GM18507 (cell line): ENCODE measurements around the gene CLEC11A.

Source experiments
- DNase-seq: peaks from one replicate; pipeline ENCODE4 v3.0.0; 2011; ENCODE audit warnings: low read depth; ENCODE audit not compliant: insufficient read length; ENCODE audit errors: extremely low spot score
- FAIRE-seq: peaks from 2 replicates; lab custom pipeline; 2011; peaks lifted over from hg19 to GRCh38; lab: Jason Lieb, UNC

The CLEC11A gene

DNA sequence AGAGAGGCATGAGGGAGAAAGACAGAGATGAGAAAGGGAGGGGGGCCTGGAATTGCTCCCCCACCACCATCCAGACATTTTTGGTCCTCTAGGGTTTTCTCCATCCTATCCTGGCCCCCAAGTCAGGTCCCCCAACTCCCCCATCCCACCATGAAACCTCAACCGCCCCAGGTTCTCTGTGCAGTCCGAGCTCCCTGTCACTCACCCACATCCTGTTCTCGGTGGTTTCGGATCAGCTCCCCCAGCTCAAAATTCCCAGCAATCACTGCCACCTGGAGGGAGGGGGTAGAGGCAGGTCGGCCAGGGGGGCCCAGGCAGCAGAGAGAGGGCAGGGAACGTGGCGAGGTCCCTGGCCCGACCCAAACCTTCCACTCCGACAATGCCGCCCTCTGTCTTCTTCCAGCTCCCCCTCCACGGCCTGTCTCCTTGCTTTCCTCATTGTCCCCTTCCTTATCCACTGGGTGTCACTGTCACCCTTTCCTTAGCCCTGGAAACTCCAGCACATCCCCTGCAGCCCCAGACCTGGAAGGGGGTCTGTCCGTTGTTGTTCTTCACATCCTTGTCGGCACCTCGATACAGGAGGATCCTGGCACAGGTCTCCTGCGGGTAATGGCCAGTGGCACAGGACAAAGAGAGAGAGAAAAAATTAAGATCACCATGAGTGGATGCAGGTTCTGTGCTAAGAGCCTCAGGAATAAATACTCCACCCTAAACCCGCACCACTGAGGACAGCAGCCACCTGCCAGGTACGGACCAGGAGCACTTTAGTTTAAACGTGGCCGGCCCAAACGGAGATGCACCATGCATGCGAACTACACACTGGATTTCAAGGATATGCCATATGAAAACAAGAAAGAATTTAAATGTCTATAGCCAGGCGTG, 19.0 kb upstream of the CLEC11A start:
- FAIRE-seq (no peak), DNase-seq (no peak)

- FAIRE-seq (peak; percentile 87), DNase-seq (peak; percentile 54)
Measured at GRCh38 chr19:50705422-50706019, 17.6 kb upstream of the CLEC11A start.

DNA sequence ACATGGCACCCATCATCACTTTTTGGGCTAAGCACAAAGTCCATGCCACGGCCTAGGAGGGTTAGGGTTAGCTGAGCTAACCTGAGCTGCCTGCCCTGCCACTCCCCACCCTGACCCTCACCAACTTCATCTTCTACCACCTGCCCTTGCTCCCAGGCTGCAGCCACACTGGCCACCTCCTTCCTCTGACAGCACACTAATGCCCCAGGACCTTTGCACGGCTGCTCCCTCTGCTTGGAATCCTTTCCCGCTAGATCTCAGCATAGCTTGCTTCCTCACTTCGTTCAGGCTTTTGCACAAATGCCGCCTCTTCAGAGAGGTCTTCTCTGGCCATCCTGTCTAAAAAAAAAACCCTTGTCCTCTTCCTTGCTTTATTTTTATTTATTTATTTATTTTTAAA, 16.8 kb upstream of the CLEC11A start:
- DNase-seq = no peak
- FAIRE-seq = no peak

DNA sequence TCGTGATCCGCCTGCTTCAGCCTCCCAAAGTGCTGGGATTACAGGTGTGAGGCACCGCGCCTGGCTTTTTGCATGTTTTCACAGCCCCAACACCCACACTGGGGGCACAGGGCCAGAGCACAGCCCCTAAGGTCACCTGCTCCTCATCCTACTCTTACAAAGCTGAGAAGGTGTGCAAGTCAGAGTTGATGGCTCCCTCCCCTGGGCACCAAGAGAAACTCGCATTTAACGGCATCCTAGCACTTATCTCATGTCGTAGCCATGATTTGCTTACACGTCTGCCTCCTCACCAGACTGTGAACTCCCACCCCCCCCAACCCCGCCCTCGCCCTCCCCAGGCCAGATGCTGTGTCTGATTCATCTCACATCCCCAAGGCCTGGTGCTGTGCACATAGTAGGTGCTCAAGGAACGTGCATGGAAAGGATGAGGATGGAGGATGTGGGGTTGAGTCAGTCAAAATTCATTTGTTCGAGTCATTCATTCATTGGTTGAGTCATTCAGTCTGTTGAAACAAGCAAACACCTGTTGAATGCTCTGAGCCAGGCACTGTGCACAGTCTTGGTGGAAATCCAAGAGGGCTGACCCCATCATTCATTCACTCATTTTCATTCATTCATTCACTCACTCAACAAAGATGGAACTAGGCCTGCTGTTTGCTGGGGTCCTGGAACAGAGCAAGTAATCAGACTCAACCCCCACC, 14.8 kb upstream of the CLEC11A start:
- DNase-seq (no peak), FAIRE-seq (no peak)

GRCh38 chr19:50710094-50710493, 13.1 kb upstream of the CLEC11A start:
- DNase-seq (no peak), FAIRE-seq (no peak)

GRCh38 chr19:50710612-50711011, 12.6 kb upstream of the CLEC11A start:
- no peak for DNase-seq
- FAIRE-seq = no peak

GRCh38 chr19:50711196-50711595, 12.0 kb upstream of the CLEC11A start:
- FAIRE-seq (no peak), DNase-seq (no peak)

DNA sequence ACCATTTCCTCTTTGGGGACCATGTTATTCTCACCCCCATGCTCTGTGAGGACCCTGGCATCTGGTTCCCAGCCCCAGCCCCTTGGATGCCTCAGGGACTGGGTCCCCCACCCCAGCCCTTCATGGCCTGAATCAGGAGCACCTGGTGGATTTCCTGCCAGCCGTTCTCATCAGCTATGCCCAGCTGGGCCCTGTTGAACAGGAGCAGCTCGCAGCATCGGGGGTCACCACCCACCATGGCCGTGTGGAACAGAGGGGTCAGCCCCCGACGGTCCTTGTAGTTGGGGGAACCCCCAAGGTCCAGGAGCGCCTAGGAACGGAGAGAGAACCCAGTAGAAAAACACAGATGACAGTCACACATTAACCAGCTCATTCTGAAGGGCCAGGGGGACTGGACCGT, 11.4 kb upstream of the CLEC11A start:
- FAIRE-seq (no peak), DNase-seq (no peak)

GRCh38 chr19:50712833-50713232, 10.3 kb upstream of the CLEC11A start:
- no peak for FAIRE-seq

GRCh38 chr19:50713556-50714236, 9.5 kb upstream of the CLEC11A start:
- no peak for DNase-seq
- FAIRE-seq = no peak

More at GRCh38 chr19:50712833-50713232, 10.3 kb upstream of the CLEC11A start:
- no peak for DNase-seq

GRCh38 chr19:50716178-50717025, 6.8 kb upstream of the CLEC11A start:
- DNase-seq = no peak
- no peak for FAIRE-seq

- no peak for FAIRE-seq
Measured at GRCh38 chr19:50717026-50717723, 6.0 kb upstream of the CLEC11A start.

GRCh38 chr19:50717891-50718254, 5.3 kb upstream of the CLEC11A start:
- FAIRE-seq (no peak), DNase-seq (no peak)

More at GRCh38 chr19:50717026-50717723, 6.0 kb upstream of the CLEC11A start:
- no peak for DNase-seq

- DNase-seq (no peak), FAIRE-seq (no peak)
Measured at GRCh38 chr19:50718255-50719118, 4.7 kb upstream of the CLEC11A start.

- FAIRE-seq (no peak), DNase-seq (no peak)
Measured at GRCh38 chr19:50719119-50719435, 4.1 kb upstream of the CLEC11A start.

DNA sequence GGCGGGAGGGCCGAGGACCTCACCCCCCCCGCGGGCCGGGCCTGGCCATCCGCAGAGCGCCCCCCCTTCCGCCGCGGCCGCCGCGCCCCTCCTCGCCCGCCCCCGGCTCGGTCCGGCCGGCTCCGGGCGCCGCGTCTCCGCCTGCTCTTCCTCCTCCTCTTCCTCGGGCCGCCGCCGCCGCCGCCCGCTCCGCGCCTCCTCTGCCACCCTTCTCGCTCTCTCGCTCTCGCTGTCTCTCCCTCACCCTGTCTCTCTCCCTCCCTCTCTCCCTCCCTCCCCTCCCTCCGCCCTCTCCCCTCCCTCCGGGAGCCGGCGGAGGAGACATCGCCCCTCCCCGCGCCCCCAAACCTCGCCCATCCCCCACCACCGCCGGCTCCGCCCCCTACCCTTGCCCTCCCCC, 3.6 kb upstream of the CLEC11A start, which contains the start of gene SHANK1:
TSS of gene SHANK1 (minus strand) at position 237 of the 400 bp plus-strand sequence. CDS start 2,883 bp downstream, outside the sequence.
- no peak for FAIRE-seq
- DNase-seq = no peak

- no peak for FAIRE-seq
Measured at GRCh38 chr19:50720181-50720920, 2.8 kb upstream of the CLEC11A start.

More at GRCh38 chr19:50720181-50720920, 2.8 kb upstream of the CLEC11A start:
- no peak for DNase-seq
